ENCODE data around the gene ABCD4. TPM values are rescaled to one million over a fixed set of nuclear protein-coding genes. Genes with fewer than 3 reads are reported as not detected.

Gene ABCD4
- total RNA-seq, 1 experiment from 2014 or later: 46.7 TPM

- intact Hi-C loops (cut with micrococcal nuclease; ENCODE audit: unreplicated experiment): no loop called here
- ChIA-PET CTCF (no interaction called here), POLR2A (ENCODE audit: low non-redundant PET) (no interaction called here)
- Histone ChIP-seq H3K4me3 (ENCODE audit: low read depth, low read length, poor library complexity, severe bottlenecking) (no peak overlapping the region), H3K27ac (ENCODE audit: low read depth, low read length, poor library complexity, severe bottlenecking) (no peak overlapping the region), H3K36me3 (ENCODE audit: insufficient read depth, low read length, poor library complexity, severe bottlenecking) (no peaks in the 10 kb centered on the region), H3K27me3 (replicated peaks; ENCODE audit: insufficient read depth, low read depth, low read length, poor library complexity) (no peaks in the 10 kb centered on the region), H3K9me3 (ENCODE audit: low read depth, low read length, poor library complexity, severe bottlenecking) (no peaks in the 10 kb centered on the region), H3K4me1 (ENCODE audit: insufficient read depth, low read length, poor library complexity, severe bottlenecking) (no peaks in the 10 kb centered on the region)
- TF ChIP-seq EZH2 (IDR thresholded peaks at IDR 0.05; ENCODE audit: borderline replicate concordance, low read depth, low read length, poor library complexity, severe bottlenecking): no peak
- TF ChIP-seq, protein P1, sequence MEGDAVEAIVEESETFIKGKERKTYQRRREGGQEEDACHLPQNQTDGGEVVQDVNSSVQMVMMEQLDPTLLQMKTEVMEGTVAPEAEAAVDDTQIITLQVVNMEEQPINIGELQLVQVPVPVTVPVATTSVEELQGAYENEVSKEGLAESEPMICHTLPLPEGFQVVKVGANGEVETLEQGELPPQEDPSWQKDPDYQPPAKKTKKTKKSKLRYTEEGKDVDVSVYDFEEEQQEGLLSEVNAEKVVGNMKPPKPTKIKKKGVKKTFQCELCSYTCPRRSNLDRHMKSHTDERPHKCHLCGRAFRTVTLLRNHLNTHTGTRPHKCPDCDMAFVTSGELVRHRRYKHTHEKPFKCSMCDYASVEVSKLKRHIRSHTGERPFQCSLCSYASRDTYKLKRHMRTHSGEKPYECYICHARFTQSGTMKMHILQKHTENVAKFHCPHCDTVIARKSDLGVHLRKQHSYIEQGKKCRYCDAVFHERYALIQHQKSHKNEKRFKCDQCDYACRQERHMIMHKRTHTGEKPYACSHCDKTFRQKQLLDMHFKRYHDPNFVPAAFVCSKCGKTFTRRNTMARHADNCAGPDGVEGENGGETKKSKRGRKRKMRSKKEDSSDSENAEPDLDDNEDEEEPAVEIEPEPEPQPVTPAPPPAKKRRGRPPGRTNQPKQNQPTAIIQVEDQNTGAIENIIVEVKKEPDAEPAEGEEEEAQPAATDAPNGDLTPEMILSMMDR (conservative IDR thresholded peaks at IDR 0.05; ENCODE audit: low read depth, low read length): no peak
- DNase-seq (ENCODE audit: low spot score): no peak
- BruUV-seq (replicated peaks): no TSS peak
Observed at GRCh38 chr14:74263181-74263580, 39.6 kb downstream of the ABCD4 start.

DNA sequence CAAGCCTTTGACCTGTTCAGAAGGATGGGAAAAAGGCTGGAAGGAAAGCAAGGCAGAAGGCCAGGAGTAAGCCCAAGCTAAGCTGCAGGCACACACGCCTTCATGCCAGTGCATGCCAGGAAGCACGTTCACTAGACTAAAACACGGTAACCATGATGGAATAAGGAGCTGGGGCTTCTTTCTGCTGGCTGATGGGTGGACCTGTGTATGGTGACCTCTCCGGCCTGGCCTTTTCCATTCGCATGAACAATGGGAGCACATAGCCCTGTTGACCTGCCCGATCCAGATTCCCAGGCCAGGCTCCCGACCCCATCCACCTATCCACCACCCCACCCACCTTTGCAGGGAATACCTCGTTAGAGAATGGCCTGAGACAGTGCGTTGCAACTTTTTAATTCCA lies 40.7 kb downstream of the ABCD4 start:
- H3K4me3 ChIP-seq (ENCODE audit: low read depth, low read length, poor library complexity, severe bottlenecking): no peak overlapping the region
- no peaks in the 10 kb centered on the region for H3K36me3 ChIP-seq (ENCODE audit: insufficient read depth, low read length, poor library complexity, severe bottlenecking)
- no peak overlapping the region for H3K27ac ChIP-seq (ENCODE audit: low read depth, low read length, poor library complexity, severe bottlenecking)
- H3K27me3 ChIP-seq (replicated peaks; ENCODE audit: insufficient read depth, low read depth, low read length, poor library complexity): no peaks in the 10 kb centered on the region
- BruUV-seq (replicated peaks): no TSS peak
- DNase-seq (ENCODE audit: low spot score): no peak
- TF ChIP-seq, protein P1 (conservative IDR thresholded peaks at IDR 0.05; ENCODE audit: low read depth, low read length): no peak
- TF ChIP-seq EZH2 (IDR thresholded peaks at IDR 0.05; ENCODE audit: borderline replicate concordance, low read depth, low read length, poor library complexity, severe bottlenecking): no peak
- POLR2A ChIA-PET (ENCODE audit: low non-redundant PET): no interaction called here
- intact Hi-C loops (cut with micrococcal nuclease; ENCODE audit: unreplicated experiment): no loop called here
- no peaks in the 10 kb centered on the region for H3K9me3 ChIP-seq (ENCODE audit: low read depth, low read length, poor library complexity, severe bottlenecking)
- CTCF ChIA-PET: no interaction called here
- no peaks in the 10 kb centered on the region for H3K4me1 ChIP-seq (ENCODE audit: insufficient read depth, low read length, poor library complexity, severe bottlenecking)

GRCh38 chr14:74261288-74261687 lies 41.4 kb downstream of the ABCD4 start:
- Histone ChIP-seq H3K27me3 (replicated peaks; ENCODE audit: insufficient read depth, low read depth, low read length, poor library complexity) (no peaks in the 10 kb centered on the region), H3K36me3 (ENCODE audit: insufficient read depth, low read length, poor library complexity, severe bottlenecking) (no peaks in the 10 kb centered on the region), H3K9me3 (ENCODE audit: low read depth, low read length, poor library complexity, severe bottlenecking) (no peaks in the 10 kb centered on the region), H3K4me3 (ENCODE audit: low read depth, low read length, poor library complexity, severe bottlenecking) (no peak overlapping the region), H3K4me1 (ENCODE audit: insufficient read depth, low read length, poor library complexity, severe bottlenecking) (no peaks in the 10 kb centered on the region), H3K27ac (ENCODE audit: low read depth, low read length, poor library complexity, severe bottlenecking) (no peak overlapping the region)
- CTCF ChIA-PET: no interaction called here
- no peak for DNase-seq (ENCODE audit: low spot score)
- intact Hi-C loops (cut with micrococcal nuclease; ENCODE audit: unreplicated experiment): no loop called here
- TF ChIP-seq EZH2 (IDR thresholded peaks at IDR 0.05; ENCODE audit: borderline replicate concordance, low read depth, low read length, poor library complexity, severe bottlenecking): no peak
- TF ChIP-seq, protein P1 (conservative IDR thresholded peaks at IDR 0.05; ENCODE audit: low read depth, low read length): no peak
- no TSS peak for BruUV-seq (replicated peaks)
- POLR2A ChIA-PET (ENCODE audit: low non-redundant PET): no interaction called here

All from A673 (cell line).